GM12878 (cell line): Measurements from ENCODE around the gene SULT1C3.

Experiments
- BRCA1 ChIP-seq: IDR thresholded peaks from 2 replicates; pipeline ENCODE4 v1.6.1; 2011; ENCODE audit warnings: low read depth, low read length, improper control_type of control experiment
- CREB1 ChIP-seq: IDR thresholded peaks from 2 replicates; pipeline ENCODE4 v1.6.1; 2012; ENCODE audit warnings: low read depth, mild to moderate bottlenecking, inconsistent platforms
- FOS ChIP-seq: IDR thresholded peaks from 3 replicates; pipeline ENCODE4 v1.6.1; 2011; ENCODE audit warnings: borderline replicate concordance; ENCODE audit not compliant: insufficient read length; ENCODE audit errors: extremely low read depth
- POLR2A ChIP-seq: IDR thresholded peaks from 2 replicates; pipeline ENCODE4 v1.6.1; 2011; ENCODE audit warnings: low read depth, mild to moderate bottlenecking, low read length
- RELA ChIP-seq: fragments of 450-650 bp; IDR thresholded peaks from 2 replicates; pipeline ENCODE4 v1.8.0; 2014; ENCODE audit warnings: borderline replicate concordance; ENCODE audit not compliant: partially characterized antibody
- SMAD1 ChIP-seq: fragments of 450-650 bp; IDR thresholded peaks from 2 replicates; pipeline ENCODE4 v1.6.1; 2018; ENCODE audit warnings: mild to moderate bottlenecking, low read depth; ENCODE audit not compliant: partially characterized antibody
- SMC3 ChIP-seq: IDR thresholded peaks from 2 replicates; pipeline ENCODE4 v1.6.1; 2011; ENCODE audit warnings: low read length, improper control_type of control experiment, borderline replicate concordance
- TARDBP ChIP-seq: IDR thresholded peaks from 2 replicates; pipeline ENCODE4 v1.6.1; 2016; ENCODE audit warnings: borderline replicate concordance
- ZBTB40 ChIP-seq: fragments of 450-650 bp; IDR thresholded peaks from 2 replicates; pipeline ENCODE4 v1.6.1; 2016; ENCODE audit warnings: mild to moderate bottlenecking, moderate library complexity, borderline replicate concordance
- TF ChIP-seq, protein P1 (sequence below): IDR thresholded peaks from 2 replicates; pipeline ENCODE4 v1.6.1; 2012; ENCODE audit warnings: low read length, inconsistent platforms
- TF ChIP-seq, protein P2 (sequence below): fragments of 450-650 bp; IDR thresholded peaks from 2 replicates; pipeline ENCODE4 v1.6.1; 2017; ENCODE audit warnings: antibody characterized with exemption, mild to moderate bottlenecking, moderate library complexity
- TF ChIP-seq, protein P3 (sequence below), 3 experiments: IDR thresholded peaks in 2 of 3; conservative IDR thresholded peaks in 1 of 3; 2 replicates each; pipeline ENCODE4 v1.5.1; 2011; ENCODE audit warnings: low read depth in 3 of 3, low read length in 3 of 3, mild to moderate bottlenecking in 3 of 3, control low read depth in 2 of 3, moderate library complexity in 2 of 3, inconsistent platforms in 1 of 3, mixed read lengths in 1 of 3; ENCODE audit not compliant: control insufficient read depth in 2 of 3, insufficient read depth in 1 of 3; ENCODE audit errors: extremely low read depth in 1 of 3

DNA sequence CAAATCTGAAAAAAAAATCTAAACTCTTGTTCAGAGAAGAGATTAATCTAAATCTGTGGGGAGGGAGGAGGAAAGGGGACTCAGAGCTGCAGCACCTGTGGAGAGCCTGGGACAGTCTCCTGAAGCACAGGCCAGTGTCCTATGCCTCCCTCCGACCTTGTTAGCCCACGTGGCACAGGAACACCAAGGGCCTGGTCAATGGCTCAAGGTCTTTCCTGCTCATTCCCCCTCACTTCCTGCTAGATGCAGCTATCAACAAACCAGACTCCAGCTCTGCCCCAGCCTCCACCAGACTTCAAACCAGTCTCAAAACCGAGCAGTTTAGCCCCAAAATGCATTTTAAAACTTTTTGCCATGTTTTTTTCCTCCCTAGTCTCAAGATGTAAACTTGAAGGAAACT, 20.1 kb upstream of the SULT1C3 start:
- TF ChIP-seq CREB1: no peak
- TF ChIP-seq, protein P1, sequence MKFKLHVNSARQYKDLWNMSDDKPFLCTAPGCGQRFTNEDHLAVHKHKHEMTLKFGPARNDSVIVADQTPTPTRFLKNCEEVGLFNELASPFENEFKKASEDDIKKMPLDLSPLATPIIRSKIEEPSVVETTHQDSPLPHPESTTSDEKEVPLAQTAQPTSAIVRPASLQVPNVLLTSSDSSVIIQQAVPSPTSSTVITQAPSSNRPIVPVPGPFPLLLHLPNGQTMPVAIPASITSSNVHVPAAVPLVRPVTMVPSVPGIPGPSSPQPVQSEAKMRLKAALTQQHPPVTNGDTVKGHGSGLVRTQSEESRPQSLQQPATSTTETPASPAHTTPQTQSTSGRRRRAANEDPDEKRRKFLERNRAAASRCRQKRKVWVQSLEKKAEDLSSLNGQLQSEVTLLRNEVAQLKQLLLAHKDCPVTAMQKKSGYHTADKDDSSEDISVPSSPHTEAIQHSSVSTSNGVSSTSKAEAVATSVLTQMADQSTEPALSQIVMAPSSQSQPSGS: no peak
- TF ChIP-seq, protein P2, sequence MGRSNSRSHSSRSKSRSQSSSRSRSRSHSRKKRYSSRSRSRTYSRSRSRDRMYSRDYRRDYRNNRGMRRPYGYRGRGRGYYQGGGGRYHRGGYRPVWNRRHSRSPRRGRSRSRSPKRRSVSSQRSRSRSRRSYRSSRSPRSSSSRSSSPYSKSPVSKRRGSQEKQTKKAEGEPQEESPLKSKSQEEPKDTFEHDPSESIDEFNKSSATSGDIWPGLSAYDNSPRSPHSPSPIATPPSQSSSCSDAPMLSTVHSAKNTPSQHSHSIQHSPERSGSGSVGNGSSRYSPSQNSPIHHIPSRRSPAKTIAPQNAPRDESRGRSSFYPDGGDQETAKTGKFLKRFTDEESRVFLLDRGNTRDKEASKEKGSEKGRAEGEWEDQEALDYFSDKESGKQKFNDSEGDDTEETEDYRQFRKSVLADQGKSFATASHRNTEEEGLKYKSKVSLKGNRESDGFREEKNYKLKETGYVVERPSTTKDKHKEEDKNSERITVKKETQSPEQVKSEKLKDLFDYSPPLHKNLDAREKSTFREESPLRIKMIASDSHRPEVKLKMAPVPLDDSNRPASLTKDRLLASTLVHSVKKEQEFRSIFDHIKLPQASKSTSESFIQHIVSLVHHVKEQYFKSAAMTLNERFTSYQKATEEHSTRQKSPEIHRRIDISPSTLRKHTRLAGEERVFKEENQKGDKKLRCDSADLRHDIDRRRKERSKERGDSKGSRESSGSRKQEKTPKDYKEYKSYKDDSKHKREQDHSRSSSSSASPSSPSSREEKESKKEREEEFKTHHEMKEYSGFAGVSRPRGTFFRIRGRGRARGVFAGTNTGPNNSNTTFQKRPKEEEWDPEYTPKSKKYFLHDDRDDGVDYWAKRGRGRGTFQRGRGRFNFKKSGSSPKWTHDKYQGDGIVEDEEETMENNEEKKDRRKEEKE: no peak
- TF ChIP-seq SMC3: no peak
- TF ChIP-seq POLR2A: no peak
- TF ChIP-seq, protein P3, sequence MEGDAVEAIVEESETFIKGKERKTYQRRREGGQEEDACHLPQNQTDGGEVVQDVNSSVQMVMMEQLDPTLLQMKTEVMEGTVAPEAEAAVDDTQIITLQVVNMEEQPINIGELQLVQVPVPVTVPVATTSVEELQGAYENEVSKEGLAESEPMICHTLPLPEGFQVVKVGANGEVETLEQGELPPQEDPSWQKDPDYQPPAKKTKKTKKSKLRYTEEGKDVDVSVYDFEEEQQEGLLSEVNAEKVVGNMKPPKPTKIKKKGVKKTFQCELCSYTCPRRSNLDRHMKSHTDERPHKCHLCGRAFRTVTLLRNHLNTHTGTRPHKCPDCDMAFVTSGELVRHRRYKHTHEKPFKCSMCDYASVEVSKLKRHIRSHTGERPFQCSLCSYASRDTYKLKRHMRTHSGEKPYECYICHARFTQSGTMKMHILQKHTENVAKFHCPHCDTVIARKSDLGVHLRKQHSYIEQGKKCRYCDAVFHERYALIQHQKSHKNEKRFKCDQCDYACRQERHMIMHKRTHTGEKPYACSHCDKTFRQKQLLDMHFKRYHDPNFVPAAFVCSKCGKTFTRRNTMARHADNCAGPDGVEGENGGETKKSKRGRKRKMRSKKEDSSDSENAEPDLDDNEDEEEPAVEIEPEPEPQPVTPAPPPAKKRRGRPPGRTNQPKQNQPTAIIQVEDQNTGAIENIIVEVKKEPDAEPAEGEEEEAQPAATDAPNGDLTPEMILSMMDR (IDR thresholded peaks at IDR 0.05 in 2 of 3, conservative IDR thresholded peaks at IDR 0.05 in 1 of 3; ENCODE audit: control insufficient read depth in 2 of 3, extremely low read depth in 1 of 3, insufficient read depth in 1 of 3, low read depth in 3 of 3, low read length in 3 of 3): no peak
- no peak for TF ChIP-seq ZBTB40
- TF ChIP-seq BRCA1: no peak
- no peak for TF ChIP-seq FOS
- no peak for TF ChIP-seq SMAD1
- TF ChIP-seq TARDBP: no peak
- TF ChIP-seq RELA: no peak
